T1000 (cell line): ENCODE results near the gene GTF2H2.
"Not testable (repeated sequence)": the region's sequence is repeated elsewhere in the genome, so short reads cannot be mapped to it uniquely, and the experiment has no call there.

Source experiments
- DNase-seq: peaks from one replicate; lab custom pipeline; 2025; ENCODE audit warnings: mixed read lengths; lab: John Stamatoyannopoulos, UW

Gene GTF2H2

GRCh38 chr5:71011194-71011792 is 56.2 kb downstream of the GTF2H2 start:
- no peak for DNase-seq

GRCh38 chr5:71006983-71007382 is 60.5 kb downstream of the GTF2H2 start:
- not testable (repeated sequence) for DNase-seq
